SK-N-SH treated with all-trans-retinoic acid at 6 μM for 48 hours (cell line): Measurements from ENCODE around the gene HS6ST3.

Experiments
- ATAC-seq: fragments of 200-7000 bp; cut with Tn5 transposase; 3 replicates; pipeline ENCODE4 v1.9.1; 2020; ENCODE audit warnings: mild to moderate bottlenecking, moderate library complexity
- ARNTL ChIP-seq: fragments of 450-650 bp; formaldehyde crosslinking; IDR thresholded peaks from 2 replicates; pipeline ENCODE4 v1.5.0; 2020; ENCODE audit warnings: low read depth, mild to moderate bottlenecking, moderate library complexity, borderline replicate concordance
- BACH2 ChIP-seq: fragments of 250-450 bp; sonication (Bioruptor Pico); IDR thresholded peaks from 2 replicates; pipeline ENCODE4 v1.9.0; 2021; ENCODE audit warnings: mild to moderate bottlenecking, borderline replicate concordance
- CSDC2 ChIP-seq: fragments of 250-450 bp; sonication (Bioruptor Pico); IDR thresholded peaks from 2 replicates; pipeline ENCODE4 v1.5.0; 2020; ENCODE audit warnings: mild to moderate bottlenecking, moderate library complexity
- ESRRG ChIP-seq: fragments of 250-450 bp; sonication (Bioruptor Pico); IDR thresholded peaks from 2 replicates; pipeline ENCODE4 v1.6.1; 2021; ENCODE audit warnings: mild to moderate bottlenecking
- GLIS3 ChIP-seq: fragments of 250-450 bp; sonication (Bioruptor Pico); IDR thresholded peaks from 2 replicates; pipeline ENCODE4 v1.5.0; 2020; ENCODE audit warnings: mild to moderate bottlenecking, moderate library complexity
- ISL1 ChIP-seq: fragments of 250-450 bp; sonication (Bioruptor Pico); IDR thresholded peaks from 2 replicates; pipeline ENCODE4 v2.1.2; 2022; ENCODE audit warnings: mild to moderate bottlenecking, moderate library complexity
- OSR1 ChIP-seq: fragments of 250-450 bp; sonication (Bioruptor Pico); IDR thresholded peaks from 2 replicates; pipeline ENCODE4 v1.8.0; 2022; ENCODE audit warnings: moderate library complexity, mild to moderate bottlenecking, inconsistent platforms
- PPARA ChIP-seq: fragments of 250-450 bp; sonication (Bioruptor Pico); IDR thresholded peaks from 2 replicates; pipeline ENCODE4 v1.5.0; 2020; ENCODE audit warnings: mild to moderate bottlenecking, borderline replicate concordance
- RARB ChIP-seq: fragments of 250-450 bp; sonication (Bioruptor Pico); IDR thresholded peaks from 2 replicates; pipeline ENCODE4 v1.8.0; 2021; ENCODE audit warnings: mild to moderate bottlenecking, moderate library complexity
- SNAI2 ChIP-seq: fragments of 250-450 bp; sonication (Bioruptor Pico); IDR thresholded peaks from 2 replicates; pipeline ENCODE4 v1.5.0; 2020; ENCODE audit warnings: mild to moderate bottlenecking, moderate library complexity
- TOX ChIP-seq: fragments of 250-450 bp; sonication (Bioruptor Pico); IDR thresholded peaks from 2 replicates; pipeline ENCODE4 v1.8.0; 2021; ENCODE audit warnings: mild to moderate bottlenecking, moderate library complexity, borderline replicate concordance
- ZC3H10 ChIP-seq: fragments of 250-450 bp; sonication (Bioruptor Pico); IDR thresholded peaks from 2 replicates; pipeline ENCODE4 v1.5.1; 2021; ENCODE audit warnings: mild to moderate bottlenecking, moderate library complexity
- ZFP30 ChIP-seq: fragments of 450-650 bp; formaldehyde crosslinking; IDR thresholded peaks from 2 replicates; pipeline ENCODE4 v1.5.0; 2022; ENCODE audit warnings: mild to moderate bottlenecking, moderate library complexity
- ZNF565 ChIP-seq: fragments of 450-650 bp; formaldehyde crosslinking; conservative IDR thresholded peaks from 2 replicates; pipeline ENCODE4 v1.5.0; 2020; ENCODE audit warnings: low read depth, mild to moderate bottlenecking, moderate library complexity
- ZNF70 ChIP-seq: fragments of 450-650 bp; formaldehyde crosslinking; IDR thresholded peaks from 2 replicates; pipeline ENCODE4 v1.5.0; 2020; ENCODE audit warnings: mild to moderate bottlenecking, moderate library complexity
- ZNF8 ChIP-seq: fragments of 450-650 bp; formaldehyde crosslinking; IDR thresholded peaks from 2 replicates; pipeline ENCODE4 v1.5.0; 2020; ENCODE audit warnings: mild to moderate bottlenecking, moderate library complexity
- TF ChIP-seq, protein P1 (sequence below): fragments of 250-450 bp; sonication (Bioruptor Pico); IDR thresholded peaks from 2 replicates; pipeline ENCODE4 v1.8.0; 2020; ENCODE audit warnings: mild to moderate bottlenecking, moderate library complexity, borderline replicate concordance
- TF ChIP-seq, protein P2 (sequence below): fragments of 250-450 bp; sonication (Bioruptor Pico); IDR thresholded peaks from 2 replicates; pipeline ENCODE4 v1.5.0; 2020; ENCODE audit warnings: mild to moderate bottlenecking, moderate library complexity
- TF ChIP-seq, protein P3 (sequence below): fragments of 250-450 bp; sonication (Bioruptor Pico); IDR thresholded peaks from 2 replicates; pipeline ENCODE4 v1.8.0; 2021; ENCODE audit warnings: low read depth, mild to moderate bottlenecking, moderate library complexity, borderline replicate concordance
- TF ChIP-seq, protein P4 (sequence below): fragments of 250-450 bp; sonication (Bioruptor Pico); IDR thresholded peaks from 2 replicates; pipeline ENCODE4 v1.5.1; 2020; ENCODE audit warnings: low read depth, mild to moderate bottlenecking, moderate library complexity
- TF ChIP-seq, protein P5 (sequence below): fragments of 250-450 bp; sonication (Bioruptor Pico); IDR thresholded peaks from 2 replicates; pipeline ENCODE4 v1.5.1; 2021; ENCODE audit warnings: mild to moderate bottlenecking, moderate library complexity

The HS6ST3 gene

DNA sequence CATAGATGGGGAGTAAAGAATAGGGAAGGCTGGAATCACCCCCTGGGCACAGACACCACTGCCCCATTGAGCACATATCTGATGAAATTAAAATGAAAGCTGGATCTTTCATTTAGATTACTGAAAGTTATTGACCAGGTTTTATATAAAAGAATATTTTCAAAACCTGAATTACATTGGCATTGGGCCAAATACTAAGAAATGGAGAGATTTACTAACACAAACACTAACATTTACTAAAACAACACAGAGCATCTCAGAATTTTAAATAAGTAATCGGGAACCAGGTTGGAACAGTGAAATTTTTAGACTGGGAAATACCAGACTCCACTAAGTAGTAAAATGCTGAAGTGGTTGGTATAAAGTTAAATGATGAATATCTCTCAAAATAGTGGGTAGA is 88.9 kb downstream of the HS6ST3 start:
- no peak for ATAC-seq
- TF ChIP-seq CSDC2 (no peak), BACH2 (CRISPR knock-in tag) (no peak), PPARA (no peak), ZC3H10 (CRISPR knock-in tag) (no peak), SNAI2 (CRISPR knock-in tag) (no peak), ZNF8 (CRISPR knock-in tag) (no peak), ZFP30 (no peak), GLIS3 (no peak), TOX (CRISPR knock-in tag) (no peak), ARNTL (no peak), ISL1 (CRISPR knock-in tag) (no peak), ZNF70 (CRISPR knock-in tag) (no peak), ZNF565 (CRISPR knock-in tag) (no peak), ESRRG (no peak), OSR1 (CRISPR knock-in tag) (no peak), RARB (CRISPR knock-in tag) (no peak)
- TF ChIP-seq, protein P1, sequence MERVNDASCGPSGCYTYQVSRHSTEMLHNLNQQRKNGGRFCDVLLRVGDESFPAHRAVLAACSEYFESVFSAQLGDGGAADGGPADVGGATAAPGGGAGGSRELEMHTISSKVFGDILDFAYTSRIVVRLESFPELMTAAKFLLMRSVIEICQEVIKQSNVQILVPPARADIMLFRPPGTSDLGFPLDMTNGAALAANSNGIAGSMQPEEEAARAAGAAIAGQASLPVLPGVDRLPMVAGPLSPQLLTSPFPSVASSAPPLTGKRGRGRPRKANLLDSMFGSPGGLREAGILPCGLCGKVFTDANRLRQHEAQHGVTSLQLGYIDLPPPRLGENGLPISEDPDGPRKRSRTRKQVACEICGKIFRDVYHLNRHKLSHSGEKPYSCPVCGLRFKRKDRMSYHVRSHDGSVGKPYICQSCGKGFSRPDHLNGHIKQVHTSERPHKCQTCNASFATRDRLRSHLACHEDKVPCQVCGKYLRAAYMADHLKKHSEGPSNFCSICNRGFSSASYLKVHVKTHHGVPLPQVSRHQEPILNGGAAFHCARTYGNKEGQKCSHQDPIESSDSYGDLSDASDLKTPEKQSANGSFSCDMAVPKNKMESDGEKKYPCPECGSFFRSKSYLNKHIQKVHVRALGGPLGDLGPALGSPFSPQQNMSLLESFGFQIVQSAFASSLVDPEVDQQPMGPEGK (CRISPR knock-in tag), result no peak
- TF ChIP-seq, protein P2, sequence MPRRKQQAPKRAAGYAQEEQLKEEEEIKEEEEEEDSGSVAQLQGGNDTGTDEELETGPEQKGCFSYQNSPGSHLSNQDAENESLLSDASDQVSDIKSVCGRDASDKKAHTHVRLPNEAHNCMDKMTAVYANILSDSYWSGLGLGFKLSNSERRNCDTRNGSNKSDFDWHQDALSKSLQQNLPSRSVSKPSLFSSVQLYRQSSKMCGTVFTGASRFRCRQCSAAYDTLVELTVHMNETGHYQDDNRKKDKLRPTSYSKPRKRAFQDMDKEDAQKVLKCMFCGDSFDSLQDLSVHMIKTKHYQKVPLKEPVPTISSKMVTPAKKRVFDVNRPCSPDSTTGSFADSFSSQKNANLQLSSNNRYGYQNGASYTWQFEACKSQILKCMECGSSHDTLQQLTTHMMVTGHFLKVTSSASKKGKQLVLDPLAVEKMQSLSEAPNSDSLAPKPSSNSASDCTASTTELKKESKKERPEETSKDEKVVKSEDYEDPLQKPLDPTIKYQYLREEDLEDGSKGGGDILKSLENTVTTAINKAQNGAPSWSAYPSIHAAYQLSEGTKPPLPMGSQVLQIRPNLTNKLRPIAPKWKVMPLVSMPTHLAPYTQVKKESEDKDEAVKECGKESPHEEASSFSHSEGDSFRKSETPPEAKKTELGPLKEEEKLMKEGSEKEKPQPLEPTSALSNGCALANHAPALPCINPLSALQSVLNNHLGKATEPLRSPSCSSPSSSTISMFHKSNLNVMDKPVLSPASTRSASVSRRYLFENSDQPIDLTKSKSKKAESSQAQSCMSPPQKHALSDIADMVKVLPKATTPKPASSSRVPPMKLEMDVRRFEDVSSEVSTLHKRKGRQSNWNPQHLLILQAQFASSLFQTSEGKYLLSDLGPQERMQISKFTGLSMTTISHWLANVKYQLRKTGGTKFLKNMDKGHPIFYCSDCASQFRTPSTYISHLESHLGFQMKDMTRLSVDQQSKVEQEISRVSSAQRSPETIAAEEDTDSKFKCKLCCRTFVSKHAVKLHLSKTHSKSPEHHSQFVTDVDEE (CRISPR knock-in tag), result no peak
- TF ChIP-seq, protein P3, sequence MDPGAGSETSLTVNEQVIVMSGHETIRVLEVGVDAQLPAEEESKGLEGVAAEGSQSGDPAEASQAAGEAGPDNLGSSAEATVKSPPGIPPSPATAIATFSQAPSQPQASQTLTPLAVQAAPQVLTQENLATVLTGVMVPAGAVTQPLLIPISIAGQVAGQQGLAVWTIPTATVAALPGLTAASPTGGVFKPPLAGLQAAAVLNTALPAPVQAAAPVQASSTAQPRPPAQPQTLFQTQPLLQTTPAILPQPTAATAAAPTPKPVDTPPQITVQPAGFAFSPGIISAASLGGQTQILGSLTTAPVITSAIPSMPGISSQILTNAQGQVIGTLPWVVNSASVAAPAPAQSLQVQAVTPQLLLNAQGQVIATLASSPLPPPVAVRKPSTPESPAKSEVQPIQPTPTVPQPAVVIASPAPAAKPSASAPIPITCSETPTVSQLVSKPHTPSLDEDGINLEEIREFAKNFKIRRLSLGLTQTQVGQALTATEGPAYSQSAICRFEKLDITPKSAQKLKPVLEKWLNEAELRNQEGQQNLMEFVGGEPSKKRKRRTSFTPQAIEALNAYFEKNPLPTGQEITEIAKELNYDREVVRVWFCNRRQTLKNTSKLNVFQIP (CRISPR knock-in tag), result no peak
- TF ChIP-seq, protein P4, sequence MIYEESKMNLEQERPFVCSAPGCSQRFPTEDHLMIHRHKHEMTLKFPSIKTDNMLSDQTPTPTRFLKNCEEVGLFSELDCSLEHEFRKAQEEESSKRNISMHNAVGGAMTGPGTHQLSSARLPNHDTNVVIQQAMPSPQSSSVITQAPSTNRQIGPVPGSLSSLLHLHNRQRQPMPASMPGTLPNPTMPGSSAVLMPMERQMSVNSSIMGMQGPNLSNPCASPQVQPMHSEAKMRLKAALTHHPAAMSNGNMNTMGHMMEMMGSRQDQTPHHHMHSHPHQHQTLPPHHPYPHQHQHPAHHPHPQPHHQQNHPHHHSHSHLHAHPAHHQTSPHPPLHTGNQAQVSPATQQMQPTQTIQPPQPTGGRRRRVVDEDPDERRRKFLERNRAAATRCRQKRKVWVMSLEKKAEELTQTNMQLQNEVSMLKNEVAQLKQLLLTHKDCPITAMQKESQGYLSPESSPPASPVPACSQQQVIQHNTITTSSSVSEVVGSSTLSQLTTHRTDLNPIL, result no peak

DNA sequence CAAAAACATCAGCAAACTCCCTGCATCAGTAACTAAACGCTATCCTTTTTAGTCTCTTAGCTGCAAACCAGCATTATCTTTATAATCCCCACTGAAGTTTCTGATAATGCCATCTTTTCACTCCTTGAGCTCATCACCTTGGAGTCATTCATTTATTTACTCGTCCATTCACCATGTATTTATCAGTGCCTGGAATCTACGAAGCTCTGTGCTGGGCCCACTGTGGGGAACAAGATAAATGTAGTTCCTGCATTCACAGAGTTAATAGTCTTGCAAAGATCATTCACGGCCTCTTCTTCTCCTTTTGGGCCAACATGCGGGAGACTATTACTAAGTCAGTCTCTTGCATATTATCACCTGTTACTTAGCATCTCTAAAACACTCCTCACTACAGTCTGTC is 89.4 kb downstream of the HS6ST3 start:
- TF ChIP-seq ARNTL, result no peak
- TF ChIP-seq PPARA, result no peak
- TF ChIP-seq, protein P4, result no peak
- no peak for TF ChIP-seq ZNF70 (CRISPR knock-in tag)
- no peak for TF ChIP-seq ZFP30
- TF ChIP-seq ISL1 (CRISPR knock-in tag), result no peak
- no peak for TF ChIP-seq ZC3H10 (CRISPR knock-in tag)
- TF ChIP-seq ZNF565 (CRISPR knock-in tag), result no peak
- TF ChIP-seq ZNF8 (CRISPR knock-in tag), result no peak
- no peak for TF ChIP-seq CSDC2
- no peak for TF ChIP-seq SNAI2 (CRISPR knock-in tag)
- TF ChIP-seq, protein P5, sequence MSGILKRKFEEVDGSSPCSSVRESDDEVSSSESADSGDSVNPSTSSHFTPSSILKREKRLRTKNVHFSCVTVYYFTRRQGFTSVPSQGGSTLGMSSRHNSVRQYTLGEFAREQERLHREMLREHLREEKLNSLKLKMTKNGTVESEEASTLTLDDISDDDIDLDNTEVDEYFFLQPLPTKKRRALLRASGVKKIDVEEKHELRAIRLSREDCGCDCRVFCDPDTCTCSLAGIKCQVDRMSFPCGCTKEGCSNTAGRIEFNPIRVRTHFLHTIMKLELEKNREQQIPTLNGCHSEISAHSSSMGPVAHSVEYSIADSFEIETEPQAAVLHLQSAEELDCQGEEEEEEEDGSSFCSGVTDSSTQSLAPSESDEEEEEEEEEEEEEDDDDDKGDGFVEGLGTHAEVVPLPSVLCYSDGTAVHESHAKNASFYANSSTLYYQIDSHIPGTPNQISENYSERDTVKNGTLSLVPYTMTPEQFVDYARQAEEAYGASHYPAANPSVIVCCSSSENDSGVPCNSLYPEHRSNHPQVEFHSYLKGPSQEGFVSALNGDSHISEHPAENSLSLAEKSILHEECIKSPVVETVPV (CRISPR knock-in tag), result no peak
- TF ChIP-seq, protein P2 (CRISPR knock-in tag), result no peak
- TF ChIP-seq, all 23 proteins: peak for 0
- no peak for ATAC-seq
